ENCODE results near the gene NAALADL2.

- TF ChIP-seq CTCF (IDR thresholded peaks at IDR 0.05) (no peak), POLR2A (IDR thresholded peaks at IDR 0.05) (no peak), POLR2AphosphoS5 (IDR thresholded peaks at IDR 0.05) (no peak), EP300 (IDR thresholded peaks at IDR 0.05) (no peak)
Observed at GRCh38 chr3:175005193-175005592, 146.1 kb downstream of the NAALADL2 start.

Data from upper lobe of left lung (tissue), 4 donors.